SK-N-SH (cell line): ENCODE data around the gene SETD4.

Experiments
- FOSL2 ChIP-seq: IDR thresholded peaks from 2 replicates; pipeline ENCODE4 v1.4.0; 2012; ENCODE audit warnings: low read depth, mild to moderate bottlenecking, moderate library complexity, borderline replicate concordance
- POLR2AphosphoS5 ChIP-seq: IDR thresholded peaks from 2 replicates; pipeline ENCODE4 v1.6.1; 2012; ENCODE audit warnings: low read depth, low read length
- RAD21 ChIP-seq: IDR thresholded peaks from 2 replicates; pipeline ENCODE4 v1.6.1; 2012; ENCODE audit warnings: mild to moderate bottlenecking, low read length
- TF ChIP-seq, protein P1 (sequence below): fragments of 200-600 bp; sonication (generic); IDR thresholded peaks from 2 replicates; pipeline ENCODE4 v1.6.1; 2017; ENCODE audit warnings: antibody characterized with exemption, mild to moderate bottlenecking, moderate library complexity

DNA sequence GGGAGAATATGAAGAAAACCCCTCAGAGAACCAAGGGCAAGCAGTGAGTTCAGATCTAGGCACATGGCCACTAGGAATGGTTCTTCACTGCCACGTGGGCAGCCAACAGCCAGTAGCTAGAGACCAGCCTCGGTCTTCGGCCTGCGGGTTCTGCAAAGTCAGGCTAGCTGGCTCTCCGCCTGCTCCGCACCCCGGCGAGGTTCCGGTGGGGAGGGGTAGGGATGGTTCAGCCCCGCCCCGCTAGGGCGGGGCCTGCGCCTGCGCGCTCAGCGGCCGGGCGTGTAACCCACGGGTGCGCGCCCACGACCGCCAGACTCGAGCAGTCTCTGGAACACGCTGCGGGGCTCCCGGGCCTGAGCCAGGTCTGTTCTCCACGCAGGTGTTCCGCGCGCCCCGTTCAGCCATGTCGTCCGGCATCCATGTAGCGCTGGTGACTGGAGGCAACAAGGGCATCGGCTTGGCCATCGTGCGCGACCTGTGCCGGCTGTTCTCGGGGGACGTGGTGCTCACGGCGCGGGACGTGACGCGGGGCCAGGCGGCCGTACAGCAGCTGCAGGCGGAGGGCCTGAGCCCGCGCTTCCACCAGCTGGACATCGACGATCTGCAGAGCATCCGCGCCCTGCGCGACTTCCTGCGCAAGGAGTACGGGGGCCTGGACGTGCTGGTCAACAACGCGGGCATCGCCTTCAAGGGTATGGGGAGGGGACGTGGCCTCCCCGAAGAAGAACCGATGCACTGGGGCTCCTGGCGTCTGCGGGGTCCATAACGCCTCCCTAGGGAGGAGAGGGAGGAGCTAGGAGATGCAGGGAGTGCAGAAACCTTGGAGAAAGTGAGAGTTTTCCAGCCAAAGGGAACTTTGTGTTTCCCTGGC, 9.6 kb upstream of the SETD4 start, which contains the start of gene CBR1:
- TF ChIP-seq FOSL2 = no peak
- TF ChIP-seq, protein P1, sequence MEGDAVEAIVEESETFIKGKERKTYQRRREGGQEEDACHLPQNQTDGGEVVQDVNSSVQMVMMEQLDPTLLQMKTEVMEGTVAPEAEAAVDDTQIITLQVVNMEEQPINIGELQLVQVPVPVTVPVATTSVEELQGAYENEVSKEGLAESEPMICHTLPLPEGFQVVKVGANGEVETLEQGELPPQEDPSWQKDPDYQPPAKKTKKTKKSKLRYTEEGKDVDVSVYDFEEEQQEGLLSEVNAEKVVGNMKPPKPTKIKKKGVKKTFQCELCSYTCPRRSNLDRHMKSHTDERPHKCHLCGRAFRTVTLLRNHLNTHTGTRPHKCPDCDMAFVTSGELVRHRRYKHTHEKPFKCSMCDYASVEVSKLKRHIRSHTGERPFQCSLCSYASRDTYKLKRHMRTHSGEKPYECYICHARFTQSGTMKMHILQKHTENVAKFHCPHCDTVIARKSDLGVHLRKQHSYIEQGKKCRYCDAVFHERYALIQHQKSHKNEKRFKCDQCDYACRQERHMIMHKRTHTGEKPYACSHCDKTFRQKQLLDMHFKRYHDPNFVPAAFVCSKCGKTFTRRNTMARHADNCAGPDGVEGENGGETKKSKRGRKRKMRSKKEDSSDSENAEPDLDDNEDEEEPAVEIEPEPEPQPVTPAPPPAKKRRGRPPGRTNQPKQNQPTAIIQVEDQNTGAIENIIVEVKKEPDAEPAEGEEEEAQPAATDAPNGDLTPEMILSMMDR = no peak
- TF ChIP-seq RAD21 = no peak
- TF ChIP-seq POLR2AphosphoS5 = peak; percentile 84
